GM21825 (cell line): ENCODE data around the gene TTC23L.
"Not testable (repeated sequence)": the region's sequence is repeated elsewhere in the genome, so short reads cannot be mapped to it uniquely, and the experiment has no call there.

Experiments
- ATAC-seq: cut with Tn5 transposase; IDR thresholded peaks from one replicate; pipeline ENCODE4 v1.9.1; 2021; ENCODE audit warnings: mild to moderate bottlenecking, moderate library complexity; ENCODE audit not compliant: unreplicated experiment

The TTC23L gene

DNA sequence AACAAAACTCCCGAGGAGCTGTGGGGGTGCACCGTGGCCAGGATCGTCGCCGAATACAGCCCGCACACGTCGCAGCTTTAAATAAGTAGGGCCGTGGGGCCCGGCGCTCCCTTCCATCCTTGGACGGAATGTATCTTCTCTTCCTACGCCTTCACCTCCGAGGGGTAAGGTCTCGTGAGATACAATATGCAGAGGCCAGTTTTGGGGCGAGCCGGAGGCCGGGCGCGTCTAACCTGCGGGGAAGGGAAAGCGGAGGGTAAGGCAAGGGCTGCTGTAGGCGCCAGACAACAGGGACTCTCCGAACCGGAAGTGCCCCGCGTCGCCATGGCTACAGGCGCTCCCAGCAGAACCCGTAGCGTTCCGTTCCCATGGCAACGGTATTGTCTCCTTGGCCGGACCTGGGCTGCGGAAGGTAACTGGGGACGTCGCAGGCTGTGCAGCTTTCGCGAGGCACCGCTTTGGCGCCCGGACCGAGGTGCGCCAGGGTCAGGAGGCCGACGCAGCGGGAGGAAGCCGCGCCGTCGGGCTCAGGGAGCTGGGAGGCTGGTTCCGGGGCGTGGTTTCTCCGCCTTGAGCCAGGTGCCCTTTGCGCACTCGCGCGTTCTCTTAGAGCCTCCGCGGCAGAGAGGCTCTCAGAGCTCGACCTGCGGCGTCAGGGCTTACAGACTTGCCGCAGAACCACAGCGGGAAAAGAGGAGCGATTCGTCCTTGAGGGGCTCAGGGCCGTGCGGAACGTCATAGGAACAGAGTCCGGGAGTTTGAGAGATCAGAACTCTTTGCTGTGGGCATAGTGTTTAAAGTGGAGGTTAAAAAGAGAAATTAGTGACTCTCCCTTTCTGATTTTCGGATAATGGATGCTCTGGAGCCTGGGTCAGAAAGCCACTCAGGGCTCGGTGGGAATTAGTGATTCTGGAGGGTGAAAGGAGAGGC lies at the start of gene TTC23L:
TSS of gene TTC23L (plus strand) at position 380 of the 930 bp plus-strand sequence. CDS start 1,508 bp downstream, outside the sequence.
- peak; percentile 96 for ATAC-seq

GRCh38 chr5:34789639-34790038 lies 49.3 kb upstream of the TTC23L start:
- no peak for ATAC-seq

- no peak for ATAC-seq
Measured at GRCh38 chr5:34790069-34790468, 48.9 kb upstream of the TTC23L start.

- no peak for ATAC-seq
Measured at GRCh38 chr5:34791761-34792244, 47.2 kb upstream of the TTC23L start.

DNA sequence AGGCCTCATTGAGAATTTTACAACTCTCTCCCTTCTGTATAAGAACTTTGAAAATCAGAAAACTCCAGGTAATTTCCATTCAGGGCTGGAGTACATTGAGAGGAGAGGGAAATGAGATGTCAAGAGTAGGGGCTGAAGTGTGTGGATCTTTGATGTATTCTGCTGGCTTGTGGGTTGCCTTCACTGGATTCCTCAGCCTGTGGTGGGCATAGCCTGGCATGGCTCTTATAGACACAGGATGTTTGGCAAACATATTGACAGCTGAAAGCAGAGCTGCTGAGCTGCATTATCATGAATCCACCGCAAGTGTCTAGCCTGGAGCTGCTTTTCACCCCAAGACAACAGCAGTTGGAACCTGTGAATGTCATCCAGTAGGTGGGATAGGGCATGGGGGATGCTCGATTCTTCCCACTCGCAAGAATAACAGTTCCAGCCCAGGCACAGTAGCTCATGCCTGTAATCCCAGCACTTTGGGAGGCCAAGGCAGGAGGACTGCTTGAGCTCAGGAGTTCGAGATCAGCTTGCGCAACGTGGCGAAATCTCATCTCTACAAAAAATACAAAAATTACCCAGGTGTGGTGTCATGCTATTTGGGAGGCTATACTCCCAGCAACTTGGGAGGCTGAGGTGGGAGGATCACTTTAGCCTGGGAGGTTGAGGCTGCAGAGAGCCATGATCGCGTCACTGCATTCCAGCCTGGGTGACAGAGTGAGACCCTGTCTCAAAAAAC lies 36.0 kb upstream of the TTC23L start:
- no peak for ATAC-seq

DNA sequence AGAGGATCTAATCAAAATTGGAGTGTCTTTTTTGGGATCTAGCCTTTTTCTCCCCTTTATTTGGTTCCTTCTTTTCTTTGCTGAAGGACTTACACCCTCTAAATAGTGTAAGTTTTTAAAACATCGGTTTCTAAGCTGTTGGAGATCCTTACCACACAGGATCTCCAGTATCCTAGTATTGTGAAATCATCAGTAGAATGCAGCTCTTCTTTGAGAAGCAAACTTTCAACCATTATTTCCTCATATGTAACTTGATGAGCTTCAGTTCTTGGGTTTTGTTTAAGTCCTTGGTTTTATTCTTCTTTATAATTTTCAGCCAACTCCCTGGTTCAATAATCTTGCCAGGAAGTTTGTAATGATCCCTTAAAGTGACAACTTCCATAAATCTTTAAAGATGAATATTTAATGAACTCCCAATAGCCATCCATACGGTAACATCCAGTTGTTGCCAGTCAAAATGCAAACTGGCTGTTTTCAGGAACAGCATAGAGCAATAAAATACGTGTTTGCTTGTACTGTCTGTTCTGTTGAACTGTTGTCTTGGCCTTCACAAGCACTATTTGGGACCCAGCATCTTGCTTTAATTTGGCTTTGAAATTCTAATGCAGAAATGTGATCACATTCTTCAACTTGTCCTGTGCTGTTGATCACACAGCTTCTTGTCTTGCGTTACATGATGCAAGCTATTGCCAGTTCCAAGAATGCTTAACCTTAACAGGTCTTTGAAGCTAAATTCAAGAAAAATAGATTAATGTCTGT lies 34.8 kb upstream of the TTC23L start:
- ATAC-seq, result no peak

DNA sequence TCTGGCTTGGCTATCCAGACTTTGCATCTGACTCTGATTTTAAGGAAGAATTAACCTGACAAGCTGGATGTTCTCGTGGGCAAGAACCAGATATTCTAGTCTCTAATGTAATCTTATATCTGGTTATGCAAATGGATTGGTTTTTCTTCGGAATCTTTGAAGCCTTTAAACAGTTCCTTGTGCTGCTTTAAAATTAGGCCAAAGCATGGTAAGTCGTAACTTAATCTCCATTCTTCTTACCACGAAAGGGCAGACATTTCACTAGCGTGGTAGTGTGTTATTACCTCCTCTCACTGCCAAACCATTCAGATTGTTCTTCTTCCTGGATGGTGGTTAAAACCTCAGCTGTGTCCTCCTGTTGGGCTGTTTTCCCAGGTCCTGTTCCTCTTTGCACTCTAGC lies 34.1 kb upstream of the TTC23L start:
- no peak for ATAC-seq

- ATAC-seq, result no peak
Measured at GRCh38 chr5:34806532-34806931, 32.4 kb upstream of the TTC23L start.

- no peak for ATAC-seq
Measured at GRCh38 chr5:34811706-34812105, 27.3 kb upstream of the TTC23L start.

DNA sequence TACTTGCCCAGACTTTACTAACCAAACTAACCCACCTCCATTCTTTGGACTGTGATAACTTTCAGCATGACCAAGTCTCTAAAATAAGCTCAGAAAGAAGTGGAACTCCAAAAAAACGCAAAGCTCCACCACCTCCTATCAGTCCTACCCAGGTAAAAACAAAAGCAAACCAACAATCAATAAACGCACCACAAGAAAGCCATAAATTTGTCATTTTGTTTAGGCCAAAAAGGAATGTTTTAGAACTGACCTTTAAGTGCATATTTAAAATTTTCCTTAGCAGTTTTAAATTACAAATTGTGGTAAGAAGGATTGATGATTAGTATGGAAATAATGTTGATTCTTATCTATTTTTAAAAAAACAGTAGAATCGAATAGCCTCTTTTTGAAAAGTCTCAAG lies 25.5 kb upstream of the TTC23L start:
- ATAC-seq, result no peak

GRCh38 chr5:34817558-34818351 lies 21.2 kb upstream of the TTC23L start:
- no peak for ATAC-seq

DNA sequence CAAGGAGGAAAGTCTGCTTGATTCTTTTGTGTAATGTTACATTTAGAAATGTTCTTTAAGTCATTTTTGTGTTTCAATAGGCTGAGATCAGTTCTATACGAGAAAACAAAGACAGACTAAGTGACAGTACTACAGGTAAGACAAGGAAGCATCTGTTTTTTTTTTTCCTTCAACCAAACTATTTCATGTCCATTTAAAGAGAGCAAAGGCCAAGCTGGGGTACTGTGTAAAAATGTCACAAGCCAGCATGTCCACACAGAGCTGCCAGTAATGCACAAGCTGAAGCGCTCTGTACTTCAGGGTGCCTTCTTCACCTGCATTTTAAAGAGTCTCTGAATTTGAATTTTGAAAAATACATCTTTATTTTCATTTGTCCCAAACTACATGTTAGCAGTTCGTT lies 20.2 kb upstream of the TTC23L start:
- no peak for ATAC-seq

DNA sequence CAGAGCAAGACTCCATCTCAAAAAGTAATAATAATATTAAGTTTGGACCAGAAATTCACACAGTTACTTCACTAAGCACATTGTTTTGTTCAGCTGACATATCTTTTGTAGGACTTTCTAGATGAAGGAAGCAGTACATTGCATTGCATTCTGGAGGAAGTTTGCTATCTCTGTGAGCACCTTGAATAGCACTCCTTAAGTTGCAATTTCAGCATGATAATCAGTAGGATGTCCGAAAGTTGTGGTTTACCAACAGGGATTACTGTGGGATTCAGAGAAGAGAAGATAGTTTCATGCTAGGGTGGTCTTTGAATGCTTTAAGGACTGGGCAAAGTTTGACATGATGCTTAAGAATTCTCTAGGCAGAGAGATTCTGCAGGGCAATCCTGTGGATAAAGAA lies 18.4 kb upstream of the TTC23L start:
- no peak for ATAC-seq

DNA sequence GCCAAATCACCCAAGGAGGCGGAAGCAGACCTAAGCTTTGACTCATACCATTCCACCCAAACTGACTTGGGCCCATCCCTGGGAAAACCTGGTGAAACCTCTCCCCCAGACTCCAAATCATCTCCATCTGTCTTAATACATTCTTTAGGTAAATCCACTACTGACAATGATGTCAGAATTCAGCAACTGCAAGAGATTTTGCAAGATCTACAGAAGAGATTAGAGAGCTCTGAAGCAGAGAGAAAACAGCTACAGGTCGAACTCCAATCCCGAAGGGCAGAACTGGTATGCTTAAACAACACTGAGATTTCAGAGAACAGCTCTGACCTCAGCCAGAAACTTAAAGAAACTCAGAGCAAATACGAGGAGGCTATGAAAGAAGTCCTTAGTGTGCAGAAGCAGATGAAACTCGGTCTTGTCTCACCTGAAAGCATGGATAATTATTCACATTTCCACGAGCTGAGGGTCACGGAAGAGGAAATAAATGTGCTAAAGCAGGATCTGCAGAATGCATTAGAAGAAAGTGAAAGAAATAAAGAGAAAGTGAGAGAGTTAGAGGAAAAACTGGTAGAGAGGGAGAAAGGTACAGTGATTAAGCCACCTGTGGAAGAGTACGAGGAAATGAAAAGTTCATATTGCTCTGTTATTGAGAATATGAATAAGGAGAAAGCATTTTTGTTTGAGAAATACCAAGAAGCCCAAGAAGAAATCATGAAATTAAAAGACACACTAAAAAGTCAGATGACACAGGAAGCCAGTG lies 15.8 kb upstream of the TTC23L start:
- ATAC-seq, result no peak

- ATAC-seq, result no peak
Measured at GRCh38 chr5:34826347-34826746, 12.6 kb upstream of the TTC23L start.

- no peak for ATAC-seq
Measured at GRCh38 chr5:34827588-34828506, 11.1 kb upstream of the TTC23L start.

GRCh38 chr5:34830827-34831226 lies 8.1 kb upstream of the TTC23L start:
- ATAC-seq, result not testable (repeated sequence)

- ATAC-seq, result no peak
Measured at GRCh38 chr5:34831303-34831702, 7.7 kb upstream of the TTC23L start.

DNA sequence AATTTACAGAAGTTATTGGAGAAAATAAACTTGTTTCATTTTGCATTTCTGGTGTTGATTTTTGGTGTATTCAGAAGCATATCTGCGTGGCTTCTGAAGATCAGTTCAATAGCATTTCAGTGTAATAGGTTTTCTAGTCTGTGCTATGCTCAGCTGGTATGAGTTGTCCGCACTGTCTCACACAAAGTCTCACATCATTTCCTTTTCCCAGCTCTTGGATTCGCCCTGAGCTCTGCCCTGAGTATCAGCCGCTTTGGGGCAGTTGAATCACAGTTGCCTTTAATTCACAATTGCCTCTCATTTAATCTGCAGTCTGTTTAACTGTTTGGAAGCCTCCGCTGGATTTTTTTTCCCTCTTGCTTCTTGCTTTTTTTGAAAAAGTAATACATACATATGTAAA lies 6.4 kb upstream of the TTC23L start:
- no peak for ATAC-seq
